GM20000 (cell line): ENCODE results near the gene RAB11FIP3.

Experiments used
- DNase-seq: peaks from one replicate; pipeline ENCODE4 v3.0.0; 2012; ENCODE audit warnings: low spot score
- TF ChIP-seq, protein P1 (sequence below): IDR thresholded peaks from 2 replicates; pipeline ENCODE4 v1.5.1; 2012; ENCODE audit warnings: mild to moderate bottlenecking, control low read depth; ENCODE audit errors: extremely low read depth, missing control alignments

Gene RAB11FIP3

DNA sequence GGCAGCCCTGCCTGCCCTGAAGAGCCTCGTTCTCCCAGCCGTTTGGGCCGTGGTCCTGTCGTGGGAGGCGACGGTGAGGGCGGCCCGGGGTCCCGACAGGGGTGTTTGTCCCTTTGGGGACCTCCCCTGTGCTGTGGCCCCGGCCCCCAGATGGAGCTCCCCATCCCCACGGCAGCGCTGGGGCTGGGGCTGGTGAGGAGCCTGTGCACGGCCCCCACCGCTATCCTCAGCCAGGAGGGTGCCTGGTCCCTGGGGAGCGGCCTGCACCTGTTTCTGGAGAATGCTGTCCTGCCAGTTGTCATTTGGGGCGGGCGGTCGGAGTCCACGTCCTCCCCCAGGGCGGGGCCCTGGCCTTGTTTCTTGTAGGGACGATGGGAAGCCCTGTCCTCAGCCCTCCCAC, 108.7 kb downstream of the RAB11FIP3 start:
- DNase-seq: no peak
- TF ChIP-seq, protein P1, sequence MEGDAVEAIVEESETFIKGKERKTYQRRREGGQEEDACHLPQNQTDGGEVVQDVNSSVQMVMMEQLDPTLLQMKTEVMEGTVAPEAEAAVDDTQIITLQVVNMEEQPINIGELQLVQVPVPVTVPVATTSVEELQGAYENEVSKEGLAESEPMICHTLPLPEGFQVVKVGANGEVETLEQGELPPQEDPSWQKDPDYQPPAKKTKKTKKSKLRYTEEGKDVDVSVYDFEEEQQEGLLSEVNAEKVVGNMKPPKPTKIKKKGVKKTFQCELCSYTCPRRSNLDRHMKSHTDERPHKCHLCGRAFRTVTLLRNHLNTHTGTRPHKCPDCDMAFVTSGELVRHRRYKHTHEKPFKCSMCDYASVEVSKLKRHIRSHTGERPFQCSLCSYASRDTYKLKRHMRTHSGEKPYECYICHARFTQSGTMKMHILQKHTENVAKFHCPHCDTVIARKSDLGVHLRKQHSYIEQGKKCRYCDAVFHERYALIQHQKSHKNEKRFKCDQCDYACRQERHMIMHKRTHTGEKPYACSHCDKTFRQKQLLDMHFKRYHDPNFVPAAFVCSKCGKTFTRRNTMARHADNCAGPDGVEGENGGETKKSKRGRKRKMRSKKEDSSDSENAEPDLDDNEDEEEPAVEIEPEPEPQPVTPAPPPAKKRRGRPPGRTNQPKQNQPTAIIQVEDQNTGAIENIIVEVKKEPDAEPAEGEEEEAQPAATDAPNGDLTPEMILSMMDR: no peak

DNA sequence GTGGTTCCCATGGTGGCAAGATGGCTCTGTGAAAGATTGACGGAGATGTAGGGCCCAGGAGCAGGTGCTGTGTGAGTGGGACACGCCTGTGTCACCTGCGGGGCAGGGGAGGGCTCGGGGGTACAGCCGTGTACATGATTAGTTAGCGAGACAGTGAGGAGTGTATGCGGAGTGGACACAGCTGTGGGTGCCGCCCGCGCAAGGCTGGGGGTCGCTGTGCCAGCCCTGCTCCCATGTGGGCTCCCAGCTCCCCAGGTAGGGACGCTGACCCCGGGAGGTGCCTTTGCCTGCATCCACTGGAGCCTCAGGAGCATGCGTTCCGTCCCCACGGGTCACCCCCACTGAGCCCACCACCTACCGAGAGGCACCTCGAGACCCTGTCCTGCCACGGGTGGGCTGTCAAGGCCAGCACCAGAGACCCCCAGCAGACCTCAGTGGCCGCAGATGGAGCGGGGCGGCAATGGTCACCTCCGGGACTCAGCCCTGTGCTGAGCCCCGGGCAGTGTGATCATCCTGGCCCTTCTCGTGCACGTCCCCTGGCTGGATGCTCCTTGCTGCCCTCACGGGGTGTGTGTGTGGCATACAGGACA, 109.5 kb downstream of the RAB11FIP3 start:
- no peak for DNase-seq
- TF ChIP-seq, protein P1: no peak

DNA sequence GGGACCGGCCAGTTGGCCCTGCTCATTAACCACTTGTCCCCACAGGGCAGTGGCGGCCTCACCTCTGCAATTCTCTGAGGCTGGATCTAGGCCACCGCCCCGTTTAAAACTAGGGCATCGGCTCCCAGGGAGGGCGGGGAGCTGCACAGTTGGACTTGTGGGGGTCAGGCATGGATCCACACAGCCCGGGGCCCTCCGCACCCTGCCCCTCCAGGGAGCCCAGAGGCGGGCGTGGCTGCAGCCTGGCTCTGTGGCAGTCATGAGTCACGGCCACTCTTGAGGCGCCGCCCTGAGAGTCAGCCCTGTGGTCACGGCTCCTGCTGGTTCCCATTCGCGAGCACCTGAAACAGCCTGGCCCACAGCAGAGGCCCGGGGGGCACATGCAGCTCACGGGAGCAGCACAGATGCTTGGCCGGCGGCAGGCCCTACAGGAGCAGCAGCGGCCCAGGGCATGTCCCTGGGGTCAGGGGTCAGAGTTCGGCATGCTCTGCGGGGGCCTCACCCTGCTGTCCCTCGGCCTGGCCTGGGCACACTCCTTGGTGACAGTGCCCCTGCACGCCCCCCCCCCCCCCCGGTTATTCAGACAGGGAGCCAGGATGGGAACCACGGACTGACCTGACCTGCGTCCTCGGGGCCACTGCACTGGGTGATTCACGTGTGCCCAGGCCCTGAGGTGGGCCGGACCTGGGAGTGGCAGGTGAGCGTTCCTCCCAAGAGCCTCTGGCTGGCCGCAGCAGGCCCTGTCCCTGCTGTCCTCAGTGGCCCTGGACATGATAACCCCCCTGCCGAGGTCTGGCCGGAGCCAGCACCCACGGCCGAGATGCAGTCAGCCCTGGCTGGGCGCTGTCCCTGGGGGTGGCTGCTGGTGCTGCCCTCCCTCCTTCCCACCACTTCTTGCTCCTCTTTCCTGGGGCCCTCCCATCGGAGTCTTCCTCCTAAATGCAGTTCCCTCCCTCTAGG, 110.3 kb downstream of the RAB11FIP3 start:
- DNase-seq: no peak
- TF ChIP-seq, protein P1: no peak

DNA sequence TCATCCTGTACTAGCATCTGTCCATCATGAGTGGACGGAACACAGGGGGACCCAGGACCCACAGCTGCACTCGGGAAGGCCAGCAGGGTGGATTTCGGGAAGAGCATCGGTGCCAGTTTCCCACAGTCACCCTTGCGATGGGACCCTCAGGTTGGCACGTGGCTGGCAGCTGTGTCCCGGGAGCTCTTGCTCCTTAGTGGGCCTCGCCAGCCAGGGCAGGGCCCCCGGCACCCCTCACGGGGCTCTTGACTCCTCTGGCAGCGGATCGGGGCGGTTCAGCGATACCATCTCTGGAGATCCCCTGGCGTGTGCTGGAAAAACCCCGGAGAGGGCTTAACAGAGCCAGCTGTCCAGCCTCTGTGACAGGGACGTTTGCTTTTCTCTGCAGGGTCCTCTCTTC, 111.3 kb downstream of the RAB11FIP3 start:
- no peak for DNase-seq
- TF ChIP-seq, protein P1: no peak

DNA sequence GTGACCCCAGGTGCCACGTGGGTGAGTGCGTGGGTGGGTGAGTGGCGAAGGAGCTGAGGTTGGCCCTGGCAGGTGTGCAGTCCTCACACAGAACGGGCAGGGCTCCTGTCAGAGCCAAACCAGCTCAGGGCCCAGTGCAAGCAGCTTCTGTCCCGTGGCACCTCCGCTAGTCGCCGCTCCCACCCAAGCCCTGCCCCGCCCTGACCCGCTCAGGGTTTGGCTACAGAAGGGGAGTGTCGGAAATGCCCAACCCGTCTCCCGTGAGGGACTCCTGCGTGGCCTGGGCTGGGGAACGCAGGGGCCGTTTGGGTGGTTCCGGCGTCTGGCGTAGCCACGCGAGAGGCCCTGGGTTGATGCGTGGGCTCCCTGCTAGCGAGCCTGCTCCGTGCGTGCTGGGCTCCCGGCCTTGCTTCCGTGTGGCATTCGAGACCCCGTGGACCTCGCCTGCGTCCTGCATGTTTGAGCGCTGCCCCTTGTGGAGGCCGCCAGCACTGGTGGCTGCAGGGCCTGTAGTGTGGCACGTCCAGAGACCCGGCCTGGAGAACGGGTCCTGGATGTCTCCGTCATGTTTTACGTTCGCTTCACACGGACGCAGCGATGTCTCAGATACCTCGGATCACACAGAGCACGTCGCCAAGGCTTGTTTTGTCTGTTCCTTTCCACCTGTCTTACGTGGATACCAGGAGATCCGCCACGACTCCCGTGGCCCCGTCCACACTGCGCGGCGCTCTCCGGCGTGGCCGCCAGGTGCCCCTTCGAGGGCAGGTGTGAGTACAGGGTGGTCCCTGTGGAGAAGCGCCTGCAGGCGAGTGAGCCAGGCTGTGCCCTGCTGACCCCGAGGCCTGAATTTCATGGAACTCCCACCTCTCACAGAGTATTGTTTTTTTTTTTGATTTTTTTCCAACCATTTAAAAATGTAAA, 112.2 kb downstream of the RAB11FIP3 start:
- DNase-seq: no peak
- TF ChIP-seq, protein P1: no peak

DNA sequence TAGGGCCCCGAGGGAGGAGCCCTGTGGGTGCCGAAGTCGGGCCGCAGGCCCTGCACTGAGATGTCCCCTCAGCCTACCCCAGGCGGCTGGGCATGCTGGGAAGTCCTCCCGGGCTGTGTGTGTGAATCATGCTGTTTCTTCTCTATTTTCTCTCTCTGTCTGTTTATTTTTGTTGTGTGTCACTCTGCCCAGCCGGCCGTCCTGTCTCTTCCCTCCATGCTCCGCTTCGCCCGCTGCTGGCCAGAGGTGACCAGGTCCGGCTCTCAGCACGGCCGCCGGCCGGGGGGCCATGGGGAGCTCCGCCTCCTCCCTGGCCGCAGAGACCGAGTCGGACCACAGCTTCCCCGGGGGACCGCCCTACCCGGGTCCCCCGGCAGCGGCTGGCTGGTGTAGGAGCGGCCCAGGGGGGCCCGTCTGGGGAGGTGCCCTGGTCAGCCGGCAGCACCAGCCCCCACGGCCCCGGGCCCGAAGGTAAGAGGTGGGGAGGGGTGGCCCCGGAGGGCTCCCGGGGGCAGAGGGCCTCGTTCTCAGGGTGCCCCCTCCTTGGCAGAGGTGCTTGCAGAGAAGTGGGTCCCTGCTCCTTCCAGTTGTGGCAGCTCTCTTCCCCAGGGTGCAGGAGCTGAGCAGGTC, 114.6 kb downstream of the RAB11FIP3 start:
- TF ChIP-seq, protein P1: no peak
- DNase-seq: no peak
